KBM-7 (cell line): ENCODE measurements around the gene ARHGAP23.
"Not testable (repeated sequence)": the region's sequence is repeated elsewhere in the genome, so short reads cannot be mapped to it uniquely, and the experiment has no call there.

Experiments used
- DNase-seq: peaks from one replicate; pipeline ENCODE4 v3.0.0-alpha.2; 2015
- in situ Hi-C: fragments of 300-500 bp; cut with MboI; formaldehyde crosslinking; loops from 2 replicates; pipeline ENCODE4 v1.14.3; 2020; ENCODE audit warnings: low sequenced_read_pairs, low pct_unique_long_range_greater_than_20kb, mixed read lengths

Gene ARHGAP23

DNA sequence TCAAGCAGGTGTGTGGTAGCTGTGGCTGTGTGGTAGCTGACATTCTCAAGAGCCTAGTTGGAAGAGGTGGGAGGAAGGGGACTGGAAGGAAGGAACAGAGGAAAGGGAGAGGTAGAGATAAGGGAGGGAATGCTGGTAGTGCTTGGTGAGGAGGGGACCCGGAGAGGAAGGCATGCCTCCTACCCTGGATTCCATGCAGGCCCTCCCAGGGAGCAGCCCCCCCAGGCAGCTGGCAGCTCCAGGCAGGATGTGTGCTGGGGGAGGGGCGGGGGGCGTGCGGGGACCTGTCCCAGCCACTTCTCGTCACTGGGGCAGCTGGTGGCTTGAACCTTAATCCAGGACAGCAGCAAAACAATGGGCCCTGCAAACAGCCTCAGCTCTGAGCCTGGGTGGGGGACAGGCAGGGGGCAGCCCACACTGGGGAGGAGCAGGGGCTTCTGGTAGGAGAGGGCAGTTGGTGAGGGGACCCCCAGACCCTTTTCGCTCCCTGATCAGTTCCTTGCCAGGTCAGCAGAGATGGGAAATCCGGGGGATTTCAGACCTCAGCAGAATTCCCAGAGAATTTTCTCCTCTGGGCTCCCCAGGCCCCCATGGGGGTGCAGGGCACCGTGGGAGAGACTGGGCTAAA lies 27.1 kb downstream of the ARHGAP23 start:
- in situ Hi-C loops: no loop called here
- no peak for DNase-seq

- DNase-seq: no peak
- in situ Hi-C loops: no loop called here
Measured at GRCh38 chr17:38456031-38456815, 28.0 kb downstream of the ARHGAP23 start.

- in situ Hi-C loops: no loop called here
- DNase-seq: no peak
Measured at GRCh38 chr17:38457577-38458371, 29.5 kb downstream of the ARHGAP23 start.

- no peak for DNase-seq
- in situ Hi-C loops: no loop called here
Measured at GRCh38 chr17:38458521-38458920, 30.3 kb downstream of the ARHGAP23 start.

DNA sequence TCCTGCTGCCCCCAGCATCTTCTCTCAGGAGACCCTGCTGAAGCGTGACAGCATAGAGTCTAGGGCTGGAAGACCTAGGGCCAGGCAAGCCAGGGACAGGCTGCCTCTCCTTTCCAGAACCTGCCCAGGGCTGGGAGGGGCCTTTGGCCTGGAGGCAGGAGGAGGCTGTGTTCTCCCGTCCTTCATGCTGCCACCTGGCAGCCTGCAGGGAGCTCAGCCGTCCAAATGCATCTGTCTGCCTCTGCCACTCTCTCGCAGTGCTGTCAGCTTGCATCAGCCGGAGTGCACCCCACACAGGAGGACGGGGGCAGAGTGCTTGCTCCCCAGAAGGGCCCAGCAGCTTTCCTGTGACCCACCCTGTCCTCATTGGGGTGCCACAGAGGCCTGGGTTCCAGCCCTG lies 31.3 kb downstream of the ARHGAP23 start:
- no peak for DNase-seq
- in situ Hi-C loops: no loop called here

GRCh38 chr17:38460082-38460715 lies 31.9 kb downstream of the ARHGAP23 start:
- no peak for DNase-seq
- in situ Hi-C loops: no loop called here

GRCh38 chr17:38460716-38461630 lies 32.7 kb downstream of the ARHGAP23 start:
- no peak for DNase-seq
- in situ Hi-C loops: no loop called here

DNA sequence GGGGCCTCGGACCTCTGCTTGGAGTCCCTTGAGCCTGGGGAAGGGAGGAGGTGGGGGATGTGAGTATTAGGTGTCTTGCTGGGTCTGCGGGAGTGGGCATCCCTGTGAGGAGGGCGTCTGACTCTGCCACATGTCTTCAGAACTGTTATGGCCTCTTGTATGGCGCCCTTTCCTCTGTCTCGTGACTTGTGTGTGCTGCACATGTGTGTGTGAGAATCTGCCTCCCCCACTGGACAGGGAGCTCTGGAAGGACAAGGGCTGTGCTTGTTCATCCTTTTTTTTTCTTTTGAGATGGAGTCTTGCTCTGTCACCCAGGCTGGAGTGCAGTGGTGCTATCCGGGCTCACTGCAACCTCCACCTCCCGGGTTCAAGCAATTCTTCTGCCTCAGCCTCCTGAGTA lies 33.4 kb downstream of the ARHGAP23 start:
- in situ Hi-C loops: no loop called here
- no peak for DNase-seq

DNA sequence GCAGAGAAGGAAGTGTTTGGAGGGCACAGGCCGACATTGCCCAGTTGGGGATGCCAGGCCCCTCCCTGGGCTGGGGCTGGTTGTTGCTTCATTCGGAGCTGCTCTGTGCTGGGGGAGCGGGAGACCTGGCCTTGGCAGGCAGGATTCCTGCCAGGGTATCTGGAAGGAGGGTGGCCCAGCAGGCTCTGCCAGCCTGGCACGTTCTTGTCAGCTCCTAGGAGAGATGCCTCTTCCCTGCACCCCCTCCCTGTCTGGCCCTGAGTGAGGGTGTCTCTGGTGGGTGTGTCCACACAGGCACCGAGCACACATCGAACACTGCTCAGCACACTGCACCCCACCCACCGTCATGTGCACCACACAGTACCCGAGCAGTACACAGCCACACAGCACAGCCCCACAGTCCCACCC lies 35.2 kb downstream of the ARHGAP23 start:
- DNase-seq: no peak
- in situ Hi-C loops: no loop called here

GRCh38 chr17:38464251-38464722 lies 36.0 kb downstream of the ARHGAP23 start:
- DNase-seq: no peak
- in situ Hi-C loops: no loop called here

GRCh38 chr17:38464723-38465390 lies 36.6 kb downstream of the ARHGAP23 start:
- DNase-seq: no peak
- in situ Hi-C loops: no loop called here

GRCh38 chr17:38465391-38466345 lies 37.4 kb downstream of the ARHGAP23 start:
- in situ Hi-C loops: no loop called here
- no peak for DNase-seq

DNA sequence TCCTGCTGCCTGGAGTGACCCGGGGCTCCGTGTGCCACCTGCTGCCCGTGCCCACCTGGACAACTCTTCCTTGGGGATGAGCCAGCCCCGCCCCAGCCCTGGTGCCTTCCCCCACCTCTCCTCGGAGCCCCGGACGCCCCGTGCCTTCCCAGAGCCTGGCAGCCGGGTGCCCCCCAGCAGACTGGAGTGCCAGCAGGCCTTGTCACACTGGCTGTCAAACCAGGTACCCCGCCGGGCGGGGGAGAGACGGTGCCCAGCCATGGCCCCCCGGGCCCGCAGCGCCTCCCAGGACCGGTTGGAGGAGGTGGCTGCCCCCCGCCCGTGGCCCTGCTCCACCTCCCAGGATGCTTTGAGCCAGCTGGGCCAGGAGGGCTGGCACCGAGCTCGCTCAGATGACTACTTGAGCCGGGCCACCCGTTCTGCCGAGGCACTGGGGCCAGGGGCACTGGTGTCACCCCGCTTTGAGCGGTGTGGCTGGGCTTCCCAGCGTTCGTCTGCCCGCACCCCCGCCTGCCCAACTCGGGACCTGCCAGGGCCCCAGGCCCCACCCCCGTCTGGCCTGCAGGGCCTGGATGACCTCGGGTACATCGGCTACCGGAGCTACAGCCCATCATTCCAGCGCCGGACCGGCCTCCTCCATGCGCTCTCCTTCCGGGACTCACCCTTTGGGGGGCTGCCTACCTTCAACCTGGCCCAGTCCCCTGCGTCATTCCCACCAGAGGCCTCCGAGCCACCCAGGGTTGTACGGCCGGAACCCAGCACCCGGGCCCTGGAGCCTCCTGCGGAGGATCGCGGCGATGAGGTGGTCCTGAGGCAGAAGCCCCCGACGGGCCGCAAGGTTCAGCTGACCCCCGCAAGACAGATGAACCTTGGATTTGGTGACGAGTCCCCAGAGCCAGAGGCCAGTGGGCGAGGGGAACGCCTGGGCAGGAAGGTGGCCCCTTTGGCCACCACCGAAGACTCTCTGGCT lies 38.4 kb downstream of the ARHGAP23 start:
- in situ Hi-C loops: no loop called here
- no peak for DNase-seq

DNA sequence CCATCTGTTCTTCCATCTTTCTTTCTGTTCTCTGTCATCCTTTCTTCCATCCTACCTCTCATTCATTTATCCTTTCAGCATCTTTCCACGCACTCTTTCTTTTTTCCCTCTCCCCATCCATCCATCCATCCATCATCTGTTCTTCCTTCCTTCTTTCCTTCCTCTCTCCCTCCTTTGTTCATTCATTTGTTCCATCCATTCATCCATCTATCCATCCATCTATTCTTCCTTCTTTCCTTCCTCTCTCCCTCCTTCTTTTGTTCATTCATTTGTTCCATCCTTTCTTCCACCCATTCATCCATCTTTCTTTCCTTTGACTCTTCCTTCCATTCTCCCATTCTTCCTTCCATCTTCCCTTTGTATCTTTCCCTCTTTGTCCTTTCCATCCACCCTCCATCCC lies 39.2 kb downstream of the ARHGAP23 start:
- no peak for DNase-seq
- in situ Hi-C loops: no loop called here

DNA sequence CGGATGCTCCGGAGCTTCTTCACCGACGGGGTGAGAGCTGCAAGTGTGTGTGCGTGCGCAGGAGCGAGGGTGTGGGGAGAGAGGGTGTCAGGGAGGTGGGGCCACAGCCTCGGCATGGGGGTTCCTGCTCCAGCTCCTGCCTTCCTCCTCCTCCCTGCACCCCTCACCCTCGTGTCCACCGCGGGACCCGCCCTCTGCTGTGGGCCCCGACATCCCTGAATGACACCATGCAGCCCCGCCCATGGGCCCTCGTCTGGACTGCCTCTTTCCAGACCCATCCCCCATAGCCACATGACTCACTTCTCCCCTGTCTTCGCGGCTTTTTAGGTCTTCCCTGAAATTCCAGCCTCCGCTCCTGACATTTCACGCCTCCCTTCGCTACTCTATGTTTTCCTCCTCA lies 41.6 kb downstream of the ARHGAP23 start:
- in situ Hi-C loops: no loop called here
- DNase-seq: no peak

GRCh38 chr17:38471253-38471652 lies 43.0 kb downstream of the ARHGAP23 start:
- in situ Hi-C loops, DNase-seq: not testable (repeated sequence)
